Neural progenitor cell (in vitro differentiated cells): ENCODE measurements around the gene FGF16.

ENCODE experiments used
- EZH2 ChIP-seq: fragments of 200-600 bp; sonication (generic); IDR thresholded peaks from 2 replicates; pipeline ENCODE4 v1.6.1; 2017; ENCODE audit warnings: antibody characterized with exemption, mild to moderate bottlenecking, moderate library complexity
- EZH2phosphoT487 ChIP-seq: fragments of 200-600 bp; sonication (generic); IDR thresholded peaks from 2 replicates; pipeline ENCODE4 v1.6.1; 2017; ENCODE audit warnings: antibody characterized with exemption
- TF ChIP-seq, protein P1 (sequence below): fragments of 200-600 bp; sonication (generic); IDR thresholded peaks from 2 replicates; pipeline ENCODE4 v1.5.1; 2017; ENCODE audit warnings: antibody characterized with exemption, mild to moderate bottlenecking

DNA sequence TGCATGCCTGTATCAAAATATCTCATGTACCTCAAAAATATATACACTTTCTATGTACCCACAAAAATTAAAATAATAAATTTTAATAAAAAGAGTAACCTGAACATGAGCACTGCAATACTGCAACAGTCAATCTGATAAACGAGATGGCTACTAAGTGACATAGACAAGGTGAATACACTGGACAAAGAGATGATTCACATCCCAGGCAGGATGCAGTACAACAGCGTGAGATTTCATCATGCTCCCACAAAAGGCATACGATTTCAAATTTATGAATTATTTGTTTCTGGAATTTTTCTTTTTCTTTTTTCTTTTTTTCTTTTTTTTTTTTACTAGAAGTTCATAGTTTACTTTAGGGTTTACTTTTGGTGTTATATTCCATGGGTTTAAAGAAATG is 12.2 kb upstream of the FGF16 start:
- TF ChIP-seq, protein P1, sequence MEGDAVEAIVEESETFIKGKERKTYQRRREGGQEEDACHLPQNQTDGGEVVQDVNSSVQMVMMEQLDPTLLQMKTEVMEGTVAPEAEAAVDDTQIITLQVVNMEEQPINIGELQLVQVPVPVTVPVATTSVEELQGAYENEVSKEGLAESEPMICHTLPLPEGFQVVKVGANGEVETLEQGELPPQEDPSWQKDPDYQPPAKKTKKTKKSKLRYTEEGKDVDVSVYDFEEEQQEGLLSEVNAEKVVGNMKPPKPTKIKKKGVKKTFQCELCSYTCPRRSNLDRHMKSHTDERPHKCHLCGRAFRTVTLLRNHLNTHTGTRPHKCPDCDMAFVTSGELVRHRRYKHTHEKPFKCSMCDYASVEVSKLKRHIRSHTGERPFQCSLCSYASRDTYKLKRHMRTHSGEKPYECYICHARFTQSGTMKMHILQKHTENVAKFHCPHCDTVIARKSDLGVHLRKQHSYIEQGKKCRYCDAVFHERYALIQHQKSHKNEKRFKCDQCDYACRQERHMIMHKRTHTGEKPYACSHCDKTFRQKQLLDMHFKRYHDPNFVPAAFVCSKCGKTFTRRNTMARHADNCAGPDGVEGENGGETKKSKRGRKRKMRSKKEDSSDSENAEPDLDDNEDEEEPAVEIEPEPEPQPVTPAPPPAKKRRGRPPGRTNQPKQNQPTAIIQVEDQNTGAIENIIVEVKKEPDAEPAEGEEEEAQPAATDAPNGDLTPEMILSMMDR, result no peak
- TF ChIP-seq EZH2, result no peak
- TF ChIP-seq EZH2phosphoT487, result no peak
